GM19397 (cell line): ENCODE data around the gene RNASE13.
"Not testable (repeated sequence)": the region's sequence is repeated elsewhere in the genome, so short reads cannot be mapped to it uniquely, and the experiment has no call there.

Experiments used
- ATAC-seq: cut with Tn5 transposase; IDR thresholded peaks from one replicate; pipeline ENCODE4 v1.9.1; 2021; ENCODE audit warnings: mild to moderate bottlenecking, moderate library complexity; ENCODE audit not compliant: unreplicated experiment

The RNASE13 gene

DNA sequence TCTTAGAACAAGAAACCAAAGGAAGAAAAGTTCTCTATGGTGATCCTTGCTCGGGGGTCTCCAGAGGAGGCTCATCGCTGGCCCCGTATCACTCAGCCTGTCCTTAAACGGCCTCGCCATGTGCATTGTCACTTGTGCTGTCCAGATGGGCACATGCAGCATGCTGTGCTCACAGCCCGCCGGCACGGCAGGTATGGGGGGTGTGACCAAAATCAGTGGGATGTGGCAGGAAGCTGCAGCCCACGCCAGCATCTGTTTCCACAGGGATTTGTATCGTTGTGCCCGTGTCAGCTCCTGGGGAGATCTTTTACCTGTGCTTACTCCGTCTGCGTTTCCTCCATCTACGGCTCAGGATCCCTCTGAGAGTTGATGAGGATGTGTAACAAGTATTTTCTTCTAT is 38.1 kb downstream of the RNASE13 start:
- no peak for ATAC-seq

DNA sequence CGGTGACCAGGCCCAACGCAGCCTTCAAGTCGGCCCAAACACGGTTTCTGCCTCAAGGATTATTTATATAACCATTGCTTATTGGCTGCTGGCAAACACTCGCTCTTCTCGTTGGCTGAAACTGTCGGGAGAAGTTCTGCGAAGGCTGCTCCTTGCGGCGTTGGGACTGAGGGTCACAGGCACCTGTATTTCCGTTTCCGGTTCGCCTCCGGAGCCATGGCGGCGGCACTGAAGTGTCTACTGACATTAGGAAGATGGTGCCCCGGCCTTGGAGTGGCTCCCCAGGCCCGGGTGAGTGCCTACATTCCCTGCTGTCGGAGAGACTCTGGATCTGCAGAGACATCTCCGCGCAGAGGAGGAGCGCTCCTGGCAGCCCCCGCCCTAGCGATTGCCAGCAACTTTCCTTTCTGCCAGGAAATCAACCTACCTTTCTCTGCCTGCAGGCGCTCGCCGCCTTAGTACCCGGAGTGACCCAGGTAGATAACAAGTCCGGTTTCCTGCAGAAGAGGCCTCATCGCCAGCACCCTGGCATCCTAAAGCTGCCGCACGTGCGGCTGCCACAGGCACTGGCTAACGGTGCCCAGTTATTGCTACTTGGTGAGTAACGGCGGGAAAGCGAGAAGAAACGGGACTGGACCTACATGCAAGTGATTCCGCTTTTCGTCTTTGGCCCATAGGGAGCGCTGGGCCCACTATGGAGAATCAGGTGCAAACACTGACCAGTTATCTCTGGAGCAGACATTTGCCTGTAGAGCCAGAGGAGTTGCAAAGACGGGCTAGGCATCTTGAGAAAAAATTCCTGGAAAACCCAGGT is 44.6 kb downstream of the RNASE13 start, which contains the start of gene METTL17:
TSS of gene METTL17 (plus strand) at position 194 of the 814 bp plus-strand sequence. CDS start at position 217, 23 bp downstream.
- ATAC-seq: peak; percentile 98

DNA sequence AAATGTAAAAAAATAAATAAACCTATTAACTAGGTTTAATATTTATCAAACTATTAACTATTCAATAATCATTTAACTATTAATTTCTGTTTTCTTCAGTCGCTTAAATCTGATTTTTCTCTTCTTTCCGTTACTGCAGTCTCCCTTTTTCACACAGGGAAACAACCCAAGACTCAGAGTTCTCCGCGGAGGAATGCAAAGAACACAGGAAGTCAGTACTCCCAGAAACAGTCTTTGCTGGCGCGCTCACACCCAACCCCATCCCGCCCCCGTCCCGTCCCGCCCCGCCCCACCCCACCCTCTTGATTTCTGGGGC is 45.2 kb downstream of the RNASE13 start:
- ATAC-seq: no peak

DNA sequence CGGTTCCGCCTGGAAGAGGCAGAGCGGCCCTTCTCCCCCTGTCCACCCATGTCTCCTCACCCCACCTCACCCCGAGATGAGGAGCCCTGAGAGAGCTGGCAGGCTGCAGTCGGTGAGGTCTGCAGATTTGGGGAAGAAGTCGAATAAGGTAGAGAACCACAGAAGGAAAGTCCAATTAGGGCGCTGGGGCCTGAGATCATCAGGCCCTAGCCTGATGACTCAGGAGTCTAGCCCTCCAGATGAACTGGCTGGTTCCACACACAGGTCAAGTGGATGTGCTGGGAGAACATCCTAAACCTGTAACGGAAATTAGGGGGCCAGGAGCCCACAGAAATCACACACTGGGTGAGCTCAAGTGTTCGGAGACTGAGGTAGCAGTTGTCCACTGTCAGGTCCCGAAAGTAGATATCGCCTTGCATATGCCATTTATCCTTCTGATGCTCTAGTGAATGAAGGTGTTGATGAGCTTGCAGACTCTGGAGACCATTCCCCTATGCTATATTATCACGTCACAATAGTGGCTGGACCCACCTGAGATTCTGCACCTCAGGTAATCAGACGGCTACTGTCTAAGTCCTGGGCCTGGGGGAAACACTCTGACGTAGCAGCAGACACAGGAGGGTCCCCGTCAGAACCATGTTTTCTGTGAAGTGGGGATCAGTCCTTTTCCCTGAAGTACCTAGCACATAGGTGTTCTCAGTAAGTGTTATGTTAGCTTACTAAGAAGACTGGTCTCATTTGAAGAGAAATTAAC is 45.7 kb downstream of the RNASE13 start:
- no peak for ATAC-seq

DNA sequence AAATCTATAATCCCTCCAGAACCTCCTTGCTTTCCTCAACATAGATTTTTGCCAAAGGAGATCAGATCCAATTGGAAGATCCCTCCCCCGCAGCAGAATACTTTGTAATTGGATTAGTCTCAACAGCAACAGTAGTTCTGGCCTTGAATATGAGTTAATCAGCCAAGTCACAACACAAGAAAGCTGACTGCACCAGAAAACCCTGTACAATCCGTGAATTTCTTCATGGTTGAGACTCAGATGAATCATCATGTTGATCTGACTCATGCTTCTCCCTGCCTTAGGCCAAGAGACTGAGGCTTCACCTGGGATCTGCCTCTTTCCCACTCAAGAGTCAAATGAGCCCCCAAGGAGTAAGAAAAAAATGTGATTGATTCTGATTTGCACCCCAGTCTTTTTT is 47.8 kb downstream of the RNASE13 start:
- ATAC-seq: no peak

DNA sequence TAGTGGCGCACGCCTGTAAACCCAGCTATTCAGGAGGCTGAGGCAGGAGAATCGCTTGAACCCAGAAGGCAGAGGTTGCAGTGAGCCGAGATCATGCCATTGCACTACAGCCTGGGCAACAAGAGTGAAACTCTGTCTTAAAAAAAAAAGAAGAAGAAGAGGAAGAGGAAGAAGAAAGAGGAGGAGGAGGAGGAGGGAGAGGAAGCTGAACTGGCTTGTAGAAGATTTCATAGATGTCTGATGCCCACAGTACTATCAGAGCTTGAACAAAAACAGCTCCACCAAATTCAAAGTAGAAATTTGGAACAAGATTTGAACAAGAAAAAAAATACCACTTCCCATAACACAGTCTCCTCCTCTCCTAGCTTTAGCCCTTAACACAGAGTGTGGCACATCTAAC is 49.0 kb downstream of the RNASE13 start:
- not testable (repeated sequence) for ATAC-seq
